HG03565 (cell line): ENCODE measurements around the gene NMNAT1.
A peak's percentile ranks its signal among the peaks of the same experiment; 100 is the strongest.
"Not testable (repeated sequence)": the region's sequence is repeated elsewhere in the genome, so short reads cannot be mapped to it uniquely, and the experiment has no call there.

Source experiments
- ATAC-seq: cut with Tn5 transposase; IDR thresholded peaks from one replicate; pipeline ENCODE4 v1.9.1; 2021; ENCODE audit warnings: mild to moderate bottlenecking, moderate library complexity; ENCODE audit not compliant: unreplicated experiment

NMNAT1 gene

GRCh38 chr1:10007169-10007568 lies 63.9 kb downstream of the NMNAT1 start:
- ATAC-seq = no peak

GRCh38 chr1:10014016-10014415 lies 70.7 kb downstream of the NMNAT1 start:
- no peak for ATAC-seq

- no peak for ATAC-seq
Observed at GRCh38 chr1:10019561-10019960, 76.3 kb downstream of the NMNAT1 start.

- ATAC-seq = no peak
Observed at GRCh38 chr1:10020086-10020485, 76.8 kb downstream of the NMNAT1 start.

GRCh38 chr1:10020678-10021077 lies 77.4 kb downstream of the NMNAT1 start:
- not testable (repeated sequence) for ATAC-seq

GRCh38 chr1:10021992-10022391 lies 78.7 kb downstream of the NMNAT1 start:
- not testable (repeated sequence) for ATAC-seq

- ATAC-seq = no peak
Observed at GRCh38 chr1:10022656-10023055, 79.4 kb downstream of the NMNAT1 start.

- ATAC-seq = no peak
Observed at GRCh38 chr1:10025354-10025753, 82.1 kb downstream of the NMNAT1 start.

- ATAC-seq = no peak
Observed at GRCh38 chr1:10027027-10027426, 83.8 kb downstream of the NMNAT1 start.

GRCh38 chr1:10028956-10029500 lies 85.8 kb downstream of the NMNAT1 start:
- not testable (repeated sequence) for ATAC-seq

- ATAC-seq = no peak
Observed at GRCh38 chr1:10031461-10031860, 88.2 kb downstream of the NMNAT1 start.

GRCh38 chr1:10032590-10033358 lies 89.5 kb downstream of the NMNAT1 start, which contains the start of gene UBE4B:
Gene UBE4B (plus strand): TSS chr1:10032958. CDS start chr1:10033671, 713 bp downstream.
- ATAC-seq = peak; percentile 95

GRCh38 chr1:10033359-10033845 lies 90.1 kb downstream of the NMNAT1 start:
- ATAC-seq = no peak
